HepG2 (cell line): ENCODE measurements around the gene RUNDC1. TPM values are rescaled to one million over a fixed set of nuclear protein-coding genes. Genes with fewer than 3 reads are reported as not detected.
A peak's percentile ranks its signal among the peaks of the same experiment; 100 is the strongest.
"Not testable (repeated sequence)": the region's sequence is repeated elsewhere in the genome, so short reads cannot be mapped to it uniquely, and the experiment has no call there.

Experiments used
- ATAC-seq: fragments of 200-7000 bp; cut with Tn5 transposase; 3 replicates; pipeline ENCODE4 v1.9.1; 2020; ENCODE audit warnings: mild to moderate bottlenecking, moderate library complexity
- BruUV-seq: library from RNA; stranded (reverse); fragments of 400-500 nt; replicated peaks from 2 replicates; lab custom pipeline; 2021; lab: Mats Ljungman, UMichigan
- CTCF ChIA-PET: fragments of 300-600 bp; formaldehyde crosslinking; extraction: SDS; loops from one replicate; lab custom pipeline; 2021; ENCODE audit warnings: low total read pairs, inconsistent platforms, low intra/inter-chr PET ratio; lab: Yijun Ruan, JAX
- POLR2A ChIA-PET: fragments of 350-600 bp; sonication (Branson Sonifier 250); formaldehyde crosslinking; loops from one replicate; lab custom pipeline; 2020; ENCODE audit warnings: antibody characterized with exemption, inconsistent platforms; lab: Yijun Ruan, JAX
- DNase-seq: peaks from one replicate; pipeline ENCODE4 v3.0.0-alpha.2; 2015; ENCODE audit warnings: low spot score
- FAIRE-seq: peaks from 3 replicates; lab custom pipeline; 2011; peaks lifted over from hg19 to GRCh38; lab: Jason Lieb, UNC
- H2AFZ ChIP-seq: one replicate; pipeline ENCODE4 v1.6.1; 2011; ENCODE audit warnings: low read length, inconsistent platforms
- H3K27ac ChIP-seq: fragments of 300-600 bp; 3 replicates; pipeline ENCODE4 v1.8.0; 2011; ENCODE audit warnings: mixed run types, mild to moderate bottlenecking, mixed read lengths, low read length, inconsistent platforms; ENCODE audit not compliant: insufficient read depth; ENCODE audit errors: extremely low read length
- H3K27me3 ChIP-seq, 2 experiments: fragments of 200-600 bp in 1 of 2; 2 replicates in 1 of 2; 3 replicates in 1 of 2; pipeline versions ENCODE4 v1.6.0 to v1.8.0; 2011; ENCODE audit warnings: low read length in 2 of 2, mild to moderate bottlenecking in 2 of 2, moderate library complexity in 2 of 2, inconsistent platforms in 1 of 2; ENCODE audit not compliant: insufficient read depth in 2 of 2, control insufficient read depth in 1 of 2
- H3K36me3 ChIP-seq, 2 experiments: fragments of 200-600 bp in 1 of 2; replicated peaks in 1 of 2; 2 replicates in 1 of 2; 3 replicates in 1 of 2; pipeline versions ENCODE4 v1.5.1 to v1.8.0; 2011; ENCODE audit warnings: low read length in 2 of 2, inconsistent platforms in 1 of 2; ENCODE audit not compliant: insufficient read depth in 2 of 2, control insufficient read depth in 1 of 2
- H3K4me1 ChIP-seq: 2 replicates; pipeline ENCODE4 v1.5.1; 2012; ENCODE audit warnings: low read length, inconsistent platforms; ENCODE audit not compliant: insufficient read depth
- H3K4me2 ChIP-seq: 2 replicates; pipeline ENCODE4 v1.6.0; 2011; ENCODE audit warnings: low read depth, low read length, inconsistent platforms
- H3K4me3 ChIP-seq, 3 experiments: fragments of 200-600 bp in 1 of 3; sonication (generic), shearing (Covaris generic) in 1 of 3; replicated peaks in 1 of 3; 2 replicates each; pipeline ENCODE4 v1.5.1; 2011 to 2016; ENCODE audit warnings: low read length in 3 of 3, inconsistent platforms in 2 of 3, low read depth in 2 of 3, mild to moderate bottlenecking in 2 of 3, control low read depth in 1 of 3, mixed read lengths in 1 of 3; ENCODE audit not compliant: insufficient read depth in 1 of 3
- H3K79me2 ChIP-seq: one replicate; pipeline ENCODE4 v1.6.1; 2011; ENCODE audit warnings: low read length, inconsistent platforms; ENCODE audit not compliant: insufficient read depth
- H3K9ac ChIP-seq: 2 replicates; pipeline ENCODE4 v1.6.0; 2011; ENCODE audit warnings: mild to moderate bottlenecking, low read depth, low read length, inconsistent platforms; ENCODE audit not compliant: insufficient read depth
- H3K9me3 ChIP-seq: 2 replicates; pipeline ENCODE4 v1.5.1; 2012; ENCODE audit warnings: mild to moderate bottlenecking, low read length
- H4K20me1 ChIP-seq: 2 replicates; pipeline ENCODE4 v1.6.0; 2011; ENCODE audit warnings: inconsistent platforms, mild to moderate bottlenecking, low read length, moderate library complexity; ENCODE audit not compliant: insufficient read depth
- ADNP ChIP-seq: sonication (generic); formaldehyde crosslinking; IDR thresholded peaks from 2 replicates; pipeline ENCODE4 v1.4.0; 2020; ENCODE audit warnings: missing genetic modification reagents
- ZBTB38 ChIP-seq: sonication (generic); formaldehyde crosslinking; IDR thresholded peaks from 2 replicates; pipeline ENCODE4 v1.5.1; 2020; ENCODE audit warnings: mild to moderate bottlenecking, missing genetic modification reagents
- ZNF687 ChIP-seq: sonication (generic); formaldehyde crosslinking; IDR thresholded peaks from 2 replicates; pipeline ENCODE4 v1.5.1; 2020; ENCODE audit warnings: mild to moderate bottlenecking, missing genetic modification reagents, moderate library complexity
- WGBS: methylation state at CpG from one replicate; pipeline ENCODE4 v1.1.6; 2017; ENCODE audit warnings: low lambda C conversion rate; 5-methylcytosine and 5-hydroxymethylcytosine counted together
- in situ Hi-C: cut with HindIII; loops from 2 replicates; pipeline ENCODE4 v1.10.0; 2017; ENCODE audit warnings: low pct_unique_long_range_greater_than_20kb; ENCODE audit not compliant: extremely low pct_ligation_motif_present
- intact Hi-C: fragments of 100-400 bp; cut with micrococcal nuclease; formaldehyde crosslinking; loops from one replicate; pipeline ENCODE4 v1.10.0; 2022; ENCODE audit not compliant: unreplicated experiment
- polyA plus RNA-seq, 8 experiments: library from polyadenylated mRNA; depleted of rRNA in 3 of 8; stranded (reverse) in 7 of 8; unstranded in 1 of 8; fragments of >200 nt; fragmentation: Illumina TruSeq in 4 of 8; extraction: Trizol in 4 of 8; gene quantifications; 2 replicates each; pipeline versions ENCODE4 v1.2.1 to v1.2.3, GENCODE V29; 2011 to 2016; ENCODE audit warnings: low read depth in 4 of 8, missing spikeins in 1 of 8, mixed read lengths in 1 of 8; ENCODE audit not compliant: insufficient read depth in 1 of 8
- total RNA-seq, 5 experiments: library from RNA; depleted of rRNA; stranded (reverse); fragments of >200 nt; fragmentation: Illumina TruSeq; extraction: Trizol; gene quantifications; 2 replicates each; pipeline ENCODE4 v1.2.3, GENCODE V29; 2016; ENCODE audit warnings: low read depth in 1 of 5

RUNDC1 gene
- total and polyA plus RNA-seq, 2 of the 13 experiments (the other 11 are each of a cell fraction or from before 2014, with no cell fraction given) = 10.3 to 11.4 TPM

GRCh38 chr17:42975701-42976100 is 4.7 kb upstream of the RUNDC1 start:
- 79% methylated on average over 16 of the region's 16 CpGs for WGBS
- H3K4me2 ChIP-seq, H3K9me3 ChIP-seq, CTCF ChIA-PET, H4K20me1 ChIP-seq, ATAC-seq, H3K79me2 ChIP-seq, in situ Hi-C loops, H2AFZ ChIP-seq, FAIRE-seq, H3K36me3 ChIP-seq, intact Hi-C loops, H3K9ac ChIP-seq, DNase-seq, H3K27me3 ChIP-seq, BruUV-seq, H3K4me3 ChIP-seq: not testable (repeated sequence)
- peak; percentile 28; the same call in 1 of the 2 replicates for TF ChIP-seq ZNF687 (CRISPR knock-in tag)
- 0 out of 2 replicates have a peak, but pooled peaks have one; percentile 39 for TF ChIP-seq ZBTB38 (CRISPR knock-in tag)
- TF ChIP-seq ADNP (CRISPR knock-in tag) = 0 out of 2 replicates have a peak, but pooled peaks have one; percentile 1
- POLR2A ChIA-PET = interaction anchor here (1.0 to 2.9 kb wide), 3 partner anchors 15 to 26 kb away, joined by 3 to 20 read pairs (median 3); partner anchors contain the start of gene RPL27
- Histone ChIP-seq H3K27ac (peak overlapping the region; percentile 39), H3K4me1 (peaks cover 33% of the 10 kb centered on the region)
